GM21447 (cell line): ENCODE measurements around the gene PRELID2.
"Not testable (repeated sequence)": the region's sequence is repeated elsewhere in the genome, so short reads cannot be mapped to it uniquely, and the experiment has no call there.

Source experiments
- ATAC-seq: cut with Tn5 transposase; IDR thresholded peaks from one replicate; pipeline ENCODE4 v1.9.1; 2021; ENCODE audit not compliant: unreplicated experiment

PRELID2 gene

DNA sequence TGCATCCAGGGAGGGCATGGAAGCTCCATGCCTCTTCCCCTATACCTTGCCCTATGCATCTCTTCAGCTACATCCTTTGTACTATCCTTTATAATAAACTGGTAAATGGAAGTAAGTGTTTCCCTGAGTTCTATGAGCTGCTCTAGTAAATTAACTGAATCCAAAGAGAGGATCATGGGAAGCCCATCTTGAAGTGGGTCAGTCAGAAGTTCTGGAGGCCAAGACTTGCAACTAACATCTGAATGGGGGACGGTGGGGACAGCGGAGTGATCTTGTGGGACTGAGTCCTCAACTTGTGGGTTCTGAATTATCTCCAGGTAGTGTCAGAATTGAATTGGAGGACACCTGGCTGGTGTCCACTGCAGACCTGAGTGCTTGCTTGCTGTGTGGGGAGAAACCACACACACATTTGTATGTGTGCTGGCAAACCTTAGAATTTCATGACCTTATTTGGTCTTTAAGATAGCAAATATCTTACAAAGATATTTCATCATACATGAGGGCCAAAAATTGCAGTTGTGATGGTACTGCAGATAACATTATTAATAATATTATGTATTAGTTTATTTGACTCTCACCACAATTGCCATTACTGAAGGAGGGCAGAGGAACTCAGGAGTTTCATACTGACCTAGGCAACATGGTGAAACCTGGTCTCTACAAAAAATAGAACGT, 5.5 kb upstream of the PRELID2 start:
- no peak for ATAC-seq

DNA sequence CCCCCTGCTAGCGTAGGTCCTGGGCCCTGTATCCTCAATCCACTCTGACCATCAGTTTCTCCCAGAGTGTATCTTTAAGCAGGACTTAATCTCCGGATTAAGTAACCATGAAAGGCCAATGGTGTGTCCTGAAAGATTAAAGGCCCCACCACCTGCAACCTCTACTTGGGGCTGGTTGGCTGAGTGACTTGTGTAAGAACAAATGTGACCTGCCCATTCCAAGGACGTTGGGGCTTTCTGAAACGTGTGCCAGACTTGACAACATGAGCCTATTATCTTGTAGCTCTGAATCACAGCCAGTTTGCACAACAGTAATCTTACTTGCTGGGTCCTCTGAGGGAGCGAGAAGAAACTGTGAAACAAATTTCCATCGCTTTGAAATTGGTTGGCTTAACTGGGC, 3.1 kb upstream of the PRELID2 start:
- no peak for ATAC-seq

DNA sequence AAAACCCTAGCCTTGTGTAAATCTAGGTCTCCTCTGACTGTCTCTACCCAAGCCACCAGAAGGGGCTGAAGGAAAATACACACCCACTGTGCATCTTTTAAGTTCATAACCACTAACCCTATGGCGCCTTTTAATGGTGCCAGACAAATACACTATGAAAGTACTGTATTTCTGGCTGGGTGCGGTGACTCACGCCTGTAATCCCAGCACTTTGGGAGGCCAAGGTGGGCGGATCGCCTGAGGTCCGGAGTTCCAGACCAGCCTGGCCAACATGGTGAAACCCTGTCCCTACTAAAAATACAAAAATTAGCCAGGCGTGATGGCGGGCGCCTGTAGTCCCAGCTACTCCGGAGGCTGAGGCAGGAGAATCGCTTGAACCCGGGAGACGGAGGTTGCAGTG, 1.1 kb upstream of the PRELID2 start:
- not testable (repeated sequence) for ATAC-seq

DNA sequence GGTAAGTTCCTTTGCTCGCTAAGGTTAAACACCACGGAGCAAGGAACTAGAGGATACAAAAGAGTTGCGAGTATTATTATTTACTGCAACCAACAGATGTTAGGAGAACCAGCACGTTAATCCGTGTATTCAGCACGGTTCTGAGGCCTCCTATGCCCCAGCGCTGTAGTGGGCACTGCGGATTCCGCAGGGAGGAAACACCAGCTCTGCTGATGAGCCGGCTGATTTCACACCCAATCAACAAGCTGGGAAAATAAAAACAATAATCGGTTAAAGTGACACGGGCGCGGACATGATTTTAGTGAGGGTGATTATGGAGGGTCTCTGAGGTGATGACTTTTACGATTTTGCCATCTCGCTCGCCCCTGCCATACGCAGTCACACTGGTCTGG, 702 bp upstream of the PRELID2 start:
- no peak for ATAC-seq

DNA sequence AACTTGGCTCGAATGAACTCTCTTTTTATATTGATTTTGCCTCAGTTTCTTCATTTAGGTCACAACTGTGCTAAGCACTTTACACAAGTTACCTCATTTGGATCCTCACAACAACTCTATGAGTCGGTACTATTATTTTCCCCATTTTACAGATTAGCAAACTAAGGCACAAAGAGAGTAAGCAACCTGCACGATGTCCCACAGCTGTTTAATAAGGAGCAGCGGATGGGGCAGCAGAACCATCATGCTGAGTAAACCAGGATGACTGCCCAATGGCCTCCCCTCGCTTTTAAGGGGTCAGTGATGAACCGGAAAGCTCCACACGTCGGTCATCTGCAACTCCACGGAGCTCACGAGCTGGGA, 607 bp downstream of the PRELID2 start:
- ATAC-seq, result peak; percentile 23

DNA sequence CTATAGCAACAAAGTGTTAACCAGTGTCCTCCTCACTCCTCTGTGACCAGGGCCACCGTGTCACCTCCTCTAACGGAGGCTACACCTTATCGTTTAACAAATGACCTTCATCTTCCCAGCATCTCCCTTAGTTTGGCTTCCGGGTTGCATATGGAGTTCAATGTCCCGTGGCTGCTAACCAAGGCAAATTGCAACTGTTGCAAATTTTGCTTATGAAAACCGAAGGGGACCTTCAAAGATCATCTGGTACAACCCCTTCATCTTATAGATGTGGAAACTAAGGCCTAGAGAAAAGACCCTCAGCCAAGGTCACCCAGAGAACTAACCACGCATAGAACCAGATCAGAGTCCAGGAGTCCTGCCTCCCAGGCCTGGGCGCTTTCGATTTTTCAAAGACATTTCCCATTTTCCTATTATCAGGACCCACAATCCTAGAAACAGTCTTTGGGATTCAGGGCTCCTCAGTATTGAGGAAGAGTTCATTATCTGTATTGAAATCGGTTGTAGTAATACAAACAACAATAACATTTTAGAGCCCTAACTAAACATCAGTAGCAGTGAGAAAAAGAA, 1.4 kb downstream of the PRELID2 start:
- no peak for ATAC-seq

DNA sequence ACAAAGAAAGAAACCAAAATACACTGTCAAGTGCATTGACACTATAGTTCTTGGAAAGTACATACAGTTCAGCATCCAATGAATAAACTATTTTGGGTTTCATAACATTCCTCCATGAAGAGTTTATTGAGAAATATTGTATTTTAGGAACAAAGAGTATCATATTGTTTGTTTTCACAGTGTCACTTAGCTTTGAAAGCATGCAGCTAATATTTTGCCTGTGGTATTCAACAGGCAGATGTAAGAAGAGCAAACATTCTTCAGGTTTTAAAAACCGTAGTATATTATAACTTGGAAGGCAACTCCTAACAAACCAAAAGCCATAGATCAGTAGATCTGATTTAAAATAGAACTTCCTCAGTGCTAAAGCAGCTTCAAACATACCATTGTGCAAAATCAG, 4.5 kb downstream of the PRELID2 start:
- ATAC-seq, result no peak

DNA sequence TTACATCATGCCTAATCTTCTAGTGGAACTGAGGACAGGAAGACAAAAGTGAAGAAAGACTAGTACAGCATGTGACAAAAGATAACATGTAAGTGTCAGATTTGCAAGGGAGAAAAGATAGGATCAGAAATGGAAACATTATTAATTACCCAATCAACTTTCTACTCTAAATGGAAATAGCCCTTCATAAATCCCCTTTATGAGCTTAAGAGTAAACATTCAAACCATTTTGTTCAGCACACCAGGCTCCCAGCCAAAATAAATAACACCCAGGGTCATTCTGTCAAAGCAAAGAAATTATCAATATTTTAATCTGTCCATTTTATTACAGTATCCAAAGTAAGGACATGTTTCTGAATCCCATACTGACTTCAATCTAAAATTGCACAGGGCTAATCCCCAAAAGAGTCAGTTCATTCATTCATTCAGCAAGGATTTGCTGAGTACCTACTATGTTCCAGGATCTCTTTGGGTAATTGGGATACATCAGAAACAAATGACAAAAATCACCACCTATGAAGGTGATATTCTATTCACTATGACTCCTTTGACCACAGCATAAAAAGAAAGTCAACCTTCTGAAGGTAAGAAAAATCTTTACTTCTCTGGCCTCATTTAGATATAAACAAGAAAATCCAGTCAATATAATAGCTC, 5.3 kb downstream of the PRELID2 start:
- ATAC-seq, result no peak

DNA sequence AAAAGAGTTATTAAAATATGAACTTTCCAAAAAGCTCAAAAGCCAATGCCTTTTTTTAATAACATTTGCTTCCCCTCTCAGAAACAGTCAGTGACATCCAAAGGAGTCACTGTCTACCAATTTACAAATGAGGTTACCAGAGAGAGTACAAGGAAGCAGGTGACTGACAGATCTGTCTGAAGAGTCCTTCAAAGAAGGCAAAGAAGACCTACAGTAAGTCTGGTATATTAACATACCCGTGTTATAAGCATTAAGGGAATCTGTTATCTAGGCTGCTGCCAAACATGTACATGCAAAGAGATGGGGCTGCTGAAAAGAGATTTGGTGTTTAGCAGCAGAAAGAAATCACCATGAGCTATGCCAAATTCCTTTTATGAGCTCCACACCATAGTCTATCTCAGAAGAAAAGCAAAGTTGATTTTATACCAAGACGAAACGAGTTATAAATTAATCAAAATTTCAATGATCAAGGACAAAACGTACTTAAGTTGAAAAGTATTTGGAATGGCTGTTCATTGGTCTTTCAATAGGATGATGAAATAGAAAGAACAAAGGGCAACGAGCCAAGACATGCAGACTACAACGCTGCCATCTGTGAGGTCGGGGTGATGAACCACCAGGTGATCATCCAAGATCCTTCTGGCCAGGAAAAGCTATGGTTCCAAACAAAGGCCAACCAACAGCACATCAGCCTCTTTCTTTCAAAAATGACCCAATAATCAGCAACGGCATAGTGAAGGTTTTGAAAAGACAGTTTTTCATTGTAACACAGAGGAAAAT, 8.1 kb downstream of the PRELID2 start:
- no peak for ATAC-seq

DNA sequence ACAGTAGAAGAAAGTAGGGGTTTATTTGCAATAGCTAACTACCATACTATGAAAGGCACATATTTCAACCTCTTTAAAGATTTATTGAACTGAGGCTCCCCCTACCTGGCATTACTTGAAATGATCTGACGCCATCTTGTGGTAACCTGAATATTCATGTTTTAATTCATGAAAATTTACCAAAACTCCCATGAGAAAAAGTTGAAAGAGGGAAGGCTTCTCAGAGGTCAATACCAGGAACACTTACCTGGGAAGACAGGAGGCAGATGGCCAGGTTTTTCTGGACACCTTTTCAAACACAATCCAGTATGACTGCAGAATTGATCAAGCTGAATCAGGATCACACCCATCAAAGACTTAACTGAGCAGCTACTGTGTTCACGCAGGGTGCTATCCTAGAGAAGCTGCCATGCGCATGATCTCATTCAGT, 9.4 kb downstream of the PRELID2 start:
- peak; percentile 71 for ATAC-seq

DNA sequence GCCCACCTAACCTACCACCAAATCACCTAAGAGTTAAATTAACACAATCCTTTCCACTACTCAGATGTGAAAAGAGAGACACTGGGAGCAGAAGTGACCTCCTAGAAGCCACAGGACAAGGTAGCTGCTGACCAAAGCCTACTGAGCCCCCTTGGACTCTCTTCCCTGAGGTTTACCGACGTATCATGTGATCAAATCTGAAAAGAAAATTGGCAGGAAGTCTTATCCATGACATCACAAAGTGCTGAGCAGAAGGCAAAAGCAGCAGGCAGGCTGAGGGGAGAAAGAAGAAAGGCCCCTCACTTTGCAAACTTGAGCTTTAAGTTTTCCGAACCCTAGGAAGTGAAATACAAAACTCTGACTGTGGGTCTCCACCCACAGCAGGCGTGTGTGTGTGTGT, 11.1 kb downstream of the PRELID2 start:
- no peak for ATAC-seq

DNA sequence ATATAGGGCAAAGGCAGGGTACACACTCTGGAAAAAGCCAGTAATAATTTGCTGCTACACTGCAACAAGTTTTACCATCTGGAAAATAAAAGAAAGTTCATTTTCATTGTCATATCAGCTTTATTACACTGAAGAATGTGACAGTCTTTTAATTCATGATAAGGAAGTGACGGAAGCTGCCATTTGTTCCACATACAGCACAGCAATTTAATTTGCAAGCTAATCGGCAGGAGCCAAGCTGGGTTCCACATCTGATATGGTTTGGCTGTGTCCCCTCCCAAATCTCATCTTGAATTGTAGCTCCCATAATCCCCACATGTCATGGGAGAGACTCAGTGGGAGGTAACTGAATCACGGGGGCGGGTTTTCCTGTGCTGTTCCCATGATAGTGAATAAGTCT, 16.5 kb downstream of the PRELID2 start:
- ATAC-seq, result no peak

DNA sequence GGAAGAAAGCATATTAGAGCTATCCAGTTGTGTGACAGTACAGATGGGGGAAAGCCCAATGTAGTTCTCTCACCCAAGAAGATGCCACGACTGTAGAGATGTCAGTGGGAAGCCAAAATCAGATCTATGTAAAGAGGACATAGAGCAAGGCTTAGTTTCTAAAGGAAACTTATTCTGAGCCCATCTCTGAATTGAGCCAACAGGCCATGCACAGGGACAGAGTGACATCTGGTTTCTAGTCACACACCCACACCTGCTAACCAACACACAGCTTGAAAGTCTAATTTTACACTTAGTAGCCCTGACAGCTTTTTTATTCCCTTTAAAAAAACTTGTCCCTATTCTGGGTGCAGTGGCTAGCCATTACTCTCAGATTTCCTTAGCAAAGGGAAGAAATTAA, 22.3 kb downstream of the PRELID2 start:
- no peak for ATAC-seq

DNA sequence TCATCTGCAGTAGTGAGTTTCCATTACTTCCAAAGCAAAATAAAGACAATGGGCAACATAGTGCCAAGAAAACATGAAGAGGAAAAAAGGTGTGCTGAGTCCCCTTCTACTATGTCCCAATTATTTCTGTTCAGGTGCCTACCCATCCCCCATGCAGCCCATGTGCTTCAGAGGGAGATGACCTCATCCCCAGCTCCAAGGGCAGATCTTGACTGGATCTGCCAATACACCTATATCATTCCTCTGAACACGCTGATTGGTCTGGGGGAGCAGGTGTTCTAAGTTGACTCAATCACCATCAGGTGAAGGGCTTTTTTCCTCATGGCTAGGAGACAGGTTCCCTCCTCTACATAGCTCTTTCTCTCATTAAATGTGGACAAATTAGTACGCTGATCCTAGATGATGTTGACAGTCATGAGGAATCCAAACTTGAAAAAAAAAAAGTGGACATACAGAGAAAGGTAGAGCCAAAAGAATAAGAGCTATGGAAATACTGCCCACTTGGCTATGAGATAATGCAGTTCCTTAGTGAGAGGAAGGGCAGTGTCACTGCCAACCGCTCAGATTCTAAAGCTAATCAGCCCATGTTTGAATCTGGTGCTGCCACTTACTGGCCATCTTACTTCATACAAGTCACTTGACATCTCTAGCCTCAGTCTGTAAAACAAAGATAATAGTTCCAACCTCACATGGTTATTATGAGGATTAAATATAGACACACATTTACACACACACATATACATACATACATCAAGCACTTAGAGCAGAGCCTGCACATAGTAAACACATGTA, 23.1 kb downstream of the PRELID2 start:
- ATAC-seq, result no peak

DNA sequence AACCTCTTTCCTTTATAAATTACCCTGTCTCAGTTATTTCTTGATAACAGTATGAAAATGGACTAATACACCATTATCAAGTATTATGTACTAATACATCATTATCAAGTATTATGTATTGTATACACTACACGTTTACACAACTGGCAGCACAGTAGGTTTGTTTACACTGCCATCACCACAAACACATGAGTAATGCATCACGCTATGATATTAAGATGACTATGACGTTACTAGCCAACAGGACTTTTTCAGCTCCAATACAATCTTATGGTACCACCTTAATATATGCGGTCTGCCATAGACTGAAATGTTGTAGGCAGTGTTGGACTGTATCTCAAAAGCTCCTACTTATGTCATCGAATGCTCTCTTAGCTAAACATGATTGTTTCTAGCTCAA, 28.2 kb downstream of the PRELID2 start:
- no peak for ATAC-seq

DNA sequence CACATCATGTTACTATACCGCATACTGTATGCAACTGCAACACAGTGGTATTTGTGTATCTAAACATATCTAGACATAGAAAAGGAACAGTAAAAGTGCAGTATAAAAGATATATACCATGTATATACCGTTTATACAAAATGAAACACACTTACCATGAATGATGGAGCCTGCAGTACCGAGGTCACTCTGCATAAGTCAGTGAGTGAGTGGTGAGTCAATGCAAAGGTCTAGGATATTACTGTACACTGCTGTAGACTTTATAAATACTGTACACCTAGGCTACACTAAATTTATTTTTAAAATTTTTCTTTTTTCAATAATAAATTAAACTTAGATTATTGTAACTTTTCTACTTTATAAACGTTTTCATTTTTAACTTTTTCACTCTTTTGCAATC, 29.3 kb downstream of the PRELID2 start:
- no peak for ATAC-seq

DNA sequence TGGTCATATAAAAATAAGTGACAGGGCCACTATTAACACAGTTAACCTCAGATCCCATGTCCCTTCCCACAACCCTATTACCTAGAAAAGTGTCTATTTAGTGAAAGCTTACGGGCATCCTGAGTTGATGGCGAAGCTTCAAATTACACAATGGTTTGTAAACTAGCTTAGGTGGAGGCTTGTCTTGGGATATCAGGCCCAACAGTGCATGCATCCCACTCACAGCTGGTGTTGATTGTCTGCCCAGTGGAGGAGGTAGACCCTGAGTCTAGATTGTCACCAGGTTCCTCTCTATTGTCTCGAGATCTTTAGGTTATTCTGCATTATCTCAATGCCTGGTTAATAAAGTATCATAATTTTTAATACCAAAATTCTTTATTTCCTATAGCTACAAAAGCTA, 30.4 kb downstream of the PRELID2 start:
- ATAC-seq, result no peak

DNA sequence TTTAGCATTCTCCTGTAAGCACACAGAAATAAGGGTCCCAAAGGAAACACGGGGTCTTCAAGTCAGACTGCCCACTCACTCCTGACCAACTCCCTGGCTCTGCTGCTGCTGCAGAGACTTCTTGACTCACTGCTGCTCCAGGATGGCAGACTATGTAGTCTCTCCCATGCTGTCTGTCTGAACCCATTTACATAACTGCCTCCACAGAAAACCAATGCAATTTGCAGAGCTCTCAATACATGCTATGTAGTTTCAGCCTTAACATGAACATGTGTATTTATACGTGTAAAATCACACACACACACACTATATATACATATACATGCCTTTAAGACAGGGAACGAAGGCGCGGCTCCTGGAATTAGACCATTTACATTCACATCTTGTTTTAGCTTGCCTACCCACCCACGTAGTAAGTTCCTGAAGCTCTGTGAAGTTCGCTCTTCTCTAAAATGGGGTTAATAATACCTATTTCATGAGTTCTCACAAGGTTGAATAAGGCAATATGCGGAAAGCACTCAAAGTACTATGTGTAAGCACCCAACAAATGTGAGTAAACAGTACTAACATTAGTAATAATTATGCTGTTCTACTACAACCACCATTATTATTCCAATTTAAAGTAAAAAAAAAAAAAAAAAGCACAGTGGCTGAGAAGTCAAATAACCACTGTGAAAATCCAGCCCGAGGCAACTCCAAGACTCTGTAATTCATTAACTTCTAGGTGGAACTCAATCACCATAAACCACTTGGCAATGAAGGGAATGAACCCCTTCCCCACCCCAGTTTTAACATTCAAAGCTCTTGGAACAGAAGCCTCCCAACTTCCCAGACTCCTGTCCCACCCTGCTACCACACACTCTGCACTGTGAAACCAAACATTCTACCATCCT, 31.8 kb downstream of the PRELID2 start:
- ATAC-seq, result no peak

DNA sequence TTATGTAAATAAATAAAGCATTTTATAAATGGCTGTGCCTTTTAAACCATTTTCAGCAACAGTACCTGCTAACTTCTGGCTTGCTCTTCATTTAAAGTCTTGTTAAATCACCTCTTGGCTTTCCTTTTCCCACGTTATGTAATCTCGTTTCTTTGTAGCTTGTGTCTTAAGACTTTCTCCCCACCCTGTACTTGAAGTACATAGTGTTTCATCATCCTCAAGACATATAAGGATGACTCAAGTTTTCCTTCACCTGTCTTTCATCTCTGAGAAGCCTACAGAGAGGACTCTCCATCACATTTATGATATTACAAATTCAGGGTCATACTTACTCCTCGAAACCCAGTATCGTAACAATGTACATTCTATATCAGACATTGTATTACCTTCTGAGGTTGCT, 33.9 kb downstream of the PRELID2 start:
- no peak for ATAC-seq

DNA sequence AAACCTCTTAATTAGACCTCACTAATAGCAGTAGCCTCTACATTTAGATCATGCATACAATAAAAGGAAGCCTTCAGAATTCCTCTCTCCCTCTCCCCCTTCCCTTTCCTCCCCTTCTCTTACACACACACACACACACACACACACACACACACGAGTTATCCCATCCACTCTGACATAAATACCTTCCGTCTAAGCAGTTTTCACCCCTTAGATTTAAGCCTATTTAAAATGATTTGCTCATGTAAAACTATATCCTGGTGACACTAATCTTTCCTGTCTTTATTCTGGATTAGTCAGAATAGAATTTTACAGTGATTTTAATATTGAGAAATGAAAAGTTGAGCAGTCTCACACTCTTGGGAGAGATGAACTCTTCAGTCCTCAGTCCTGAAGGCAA, 35.0 kb downstream of the PRELID2 start:
- no peak for ATAC-seq
